ENCODE data around the gene TOGARAM2.

Gene TOGARAM2

GRCh38 chr2:29000481-29000880, 19.4 kb downstream of the TOGARAM2 start:
- DNase-seq, result peak in 1 of 2 experiments; percentile 32

- no peak for DNase-seq
These were observed 19.9 kb downstream of the TOGARAM2 start for GRCh38 chr2:29000956-29001355.

GRCh38 chr2:29001806-29002205, 20.7 kb downstream of the TOGARAM2 start:
- DNase-seq, result no peak

GRCh38 chr2:29004755-29005154, 23.7 kb downstream of the TOGARAM2 start:
- no peak for DNase-seq

- DNase-seq, result no peak
These were observed 24.2 kb downstream of the TOGARAM2 start for GRCh38 chr2:29005331-29005730.

- DNase-seq, result no peak
These were observed 25.2 kb downstream of the TOGARAM2 start for GRCh38 chr2:29006092-29006979.

- no peak for DNase-seq
These were observed 25.8 kb downstream of the TOGARAM2 start for GRCh38 chr2:29006980-29007301.

GRCh38 chr2:29009270-29009669, 28.2 kb downstream of the TOGARAM2 start:
- no peak for DNase-seq

- peak; percentile 40 to 48 for DNase-seq
These were observed 28.9 kb downstream of the TOGARAM2 start for GRCh38 chr2:29009711-29010677.

- DNase-seq, result peak; percentile 54 to 66
These were observed 29.8 kb downstream of the TOGARAM2 start for GRCh38 chr2:29010946-29011345.

- peak; percentile 65 to 73 for DNase-seq
These were observed 30.4 kb downstream of the TOGARAM2 start for GRCh38 chr2:29011418-29012060.

GRCh38 chr2:29012211-29012681, 31.1 kb downstream of the TOGARAM2 start:
- peak; percentile 38 to 40 for DNase-seq

- DNase-seq, result no peak
These were observed 32.1 kb downstream of the TOGARAM2 start for GRCh38 chr2:29013057-29013780.

GRCh38 chr2:29014331-29014730, 33.2 kb downstream of the TOGARAM2 start:
- peak; percentile 68 for DNase-seq

- peak; percentile 85 to 87 for DNase-seq
These were observed 33.8 kb downstream of the TOGARAM2 start for GRCh38 chr2:29014811-29015421.

GRCh38 chr2:29015701-29016470, 34.8 kb downstream of the TOGARAM2 start:
- DNase-seq, result peak in 1 of 2 experiments; percentile 30

- DNase-seq, result no peak
These were observed 35.4 kb downstream of the TOGARAM2 start for GRCh38 chr2:29016504-29016903.

- DNase-seq, result no peak
These were observed 36.8 kb downstream of the TOGARAM2 start for GRCh38 chr2:29017716-29018435.

GRCh38 chr2:29021886-29022285, 40.8 kb downstream of the TOGARAM2 start:
- no peak for DNase-seq

GRCh38 chr2:29022679-29023078, 41.6 kb downstream of the TOGARAM2 start:
- no peak for DNase-seq
